IMR-90 (cell line): ENCODE results near the gene CEP78.

ENCODE experiments used
- CEBPB ChIP-seq: IDR thresholded peaks from 2 replicates; pipeline ENCODE4 v1.6.1; 2012; ENCODE audit warnings: low read depth, low read length, improper control_type of control experiment
- CTCF ChIP-seq: conservative IDR thresholded peaks from 2 replicates; pipeline ENCODE4 v1.5.1; 2012; ENCODE audit warnings: mild to moderate bottlenecking, low read depth, low read length, improper control_type of control experiment
- ELK1 ChIP-seq: fragments of 150-350 bp; IDR thresholded peaks from 2 replicates; pipeline ENCODE4 v1.6.1; 2016; ENCODE audit warnings: low read depth, mild to moderate bottlenecking, low read length, moderate library complexity, borderline replicate concordance
- MAFK ChIP-seq: IDR thresholded peaks from 2 replicates; pipeline ENCODE4 v1.6.1; 2012; ENCODE audit warnings: low read depth, low read length, improper control_type of control experiment
- MAZ ChIP-seq: IDR thresholded peaks from 2 replicates; pipeline ENCODE4 v1.6.1; 2012; ENCODE audit warnings: low read depth, mild to moderate bottlenecking, low read length, improper control_type of control experiment, moderate library complexity, borderline replicate concordance
- MXI1 ChIP-seq: IDR thresholded peaks from 2 replicates; pipeline ENCODE4 v1.6.1; 2012; ENCODE audit warnings: low read depth, mild to moderate bottlenecking, low read length, moderate library complexity, borderline replicate concordance
- NFE2L2 ChIP-seq: fragments of 150-350 bp; IDR thresholded peaks from 2 replicates; pipeline ENCODE4 v1.6.1; 2016; ENCODE audit warnings: low read depth, mild to moderate bottlenecking, low read length
- POLR2A ChIP-seq: IDR thresholded peaks from 2 replicates; pipeline ENCODE4 v1.6.1; 2012; ENCODE audit warnings: mild to moderate bottlenecking, low read depth, low read length
- RAD21 ChIP-seq: IDR thresholded peaks from 2 replicates; pipeline ENCODE4 v1.6.1; 2012; ENCODE audit warnings: low read length, improper control_type of control experiment
- RCOR1 ChIP-seq: IDR thresholded peaks from 2 replicates; pipeline ENCODE4 v1.6.1; 2012; ENCODE audit warnings: mild to moderate bottlenecking, low read length, improper control_type of control experiment; ENCODE audit not compliant: insufficient replicate concordance
- RFX5 ChIP-seq: IDR thresholded peaks from 2 replicates; pipeline ENCODE4 v1.8.0; 2012; ENCODE audit warnings: low read depth, mild to moderate bottlenecking, low read length, moderate library complexity
- SMC3 ChIP-seq: fragments of 150-350 bp; IDR thresholded peaks from 2 replicates; pipeline ENCODE4 v1.6.1; 2016; ENCODE audit warnings: low read depth, mild to moderate bottlenecking, antibody characterized with exemption, low read length, moderate library complexity
- USF2 ChIP-seq: fragments of 150-350 bp; IDR thresholded peaks from 2 replicates; pipeline ENCODE4 v1.6.1; 2017; ENCODE audit warnings: mild to moderate bottlenecking, antibody characterized with exemption, low read length, low read depth

GRCh38 chr9:78319197-78320029 is 83.5 kb downstream of the CEP78 start:
- no peak for TF ChIP-seq RAD21
- TF ChIP-seq CTCF: no peak
- no peak for TF ChIP-seq RFX5
- TF ChIP-seq POLR2A: no peak
- no peak for TF ChIP-seq SMC3
- TF ChIP-seq MAFK: peak; percentile 34; the same call in 1 of the 2 replicates
- no peak for TF ChIP-seq MXI1
- TF ChIP-seq ELK1: no peak
- no peak for TF ChIP-seq USF2
- TF ChIP-seq NFE2L2: no peak
- TF ChIP-seq CEBPB: no peak
- TF ChIP-seq RCOR1: no peak
- no peak for TF ChIP-seq MAZ
